OCI-LY3 (cell line): Measurements from ENCODE around the gene ASB6.

ENCODE experiments used
- CTCF ChIP-seq: fragments of 200-600, 300-600 bp; sonication (generic); IDR thresholded peaks from 2 replicates; pipeline ENCODE4 v1.5.1; 2014; ENCODE audit warnings: antibody characterized with exemption, low read length, low read depth
- EZH2phosphoT487 ChIP-seq: fragments of 200-600 bp; shearing (Covaris generic); IDR thresholded peaks from 2 replicates; pipeline ENCODE4 v1.6.1; 2018; ENCODE audit warnings: antibody characterized with exemption, mixed run types, low read depth

GRCh38 chr9:129641750-129642585 is at the start of gene ASB6:
- peak; percentile 99 for TF ChIP-seq CTCF
- TF ChIP-seq EZH2phosphoT487: no peak
